Measurements from ENCODE around the gene PYGL. TPM values are rescaled to one million over a fixed set of nuclear protein-coding genes. Genes with fewer than 3 reads are reported as not detected.

Gene PYGL
- total RNA-seq, 2 experiments from 2014 or later, result 1.6 to 1.7 TPM

- Mint-ChIP-seq H3K27me3 (peaks cover 6% of the 10 kb centered on the region), H3K27ac (no peak overlapping the region), H3K9me3 (no peaks in the 10 kb centered on the region), H3K36me3 (ENCODE audit: low read depth) (no peaks in the 10 kb centered on the region), H3K4me1 (ENCODE audit: low read depth) (peaks cover 3% of the 10 kb centered on the region), H3K4me3 (no peak overlapping the region)
- POLR2A ChIA-PET, result no interaction called here
- DNase-seq (no peak), ATAC-seq (no peak)
- TF ChIP-seq CTCF (IDR thresholded peaks at IDR 0.05), result no peak
- CTCF ChIA-PET, result no interaction called here
- intact Hi-C loops (cut with micrococcal nuclease), result no loop called here
Observed at GRCh38 chr14:50935126-50936015, 8.9 kb downstream of the PYGL start.

- peaks cover 9% of the 10 kb centered on the region for H3K27me3 Mint-ChIP-seq
- no peak overlapping the region for H3K4me3 Mint-ChIP-seq
- H3K27ac Mint-ChIP-seq, result no peak overlapping the region
- TF ChIP-seq CTCF (IDR thresholded peaks at IDR 0.05), result no peak
- ATAC-seq (no peak), DNase-seq (no peak)
- ChIA-PET CTCF (no interaction called here), POLR2A (no interaction called here)
- H3K36me3 Mint-ChIP-seq (ENCODE audit: low read depth), result no peaks in the 10 kb centered on the region
- H3K4me1 Mint-ChIP-seq (ENCODE audit: low read depth), result peaks cover 3% of the 10 kb centered on the region
- no peaks in the 10 kb centered on the region for H3K9me3 Mint-ChIP-seq
- intact Hi-C loops (cut with micrococcal nuclease), result no loop called here
Observed at GRCh38 chr14:50932592-50933495, 11.4 kb downstream of the PYGL start.

- POLR2A ChIA-PET, result no interaction called here
- DNase-seq (no peak), ATAC-seq (no peak)
- Mint-ChIP-seq H3K36me3 (ENCODE audit: low read depth) (no peaks in the 10 kb centered on the region), H3K4me3 (no peak overlapping the region), H3K4me1 (ENCODE audit: low read depth) (peaks cover 3% of the 10 kb centered on the region), H3K9me3 (no peaks in the 10 kb centered on the region), H3K27ac (no peak overlapping the region), H3K27me3 (peaks cover 6% of the 10 kb centered on the region)
- CTCF ChIA-PET, result no interaction called here
- TF ChIP-seq CTCF (IDR thresholded peaks at IDR 0.05), result no peak
- intact Hi-C loops (cut with micrococcal nuclease), result no loop called here
Observed at GRCh38 chr14:50932156-50932555, 12.1 kb downstream of the PYGL start.

- Mint-ChIP-seq H3K9me3 (no peaks in the 10 kb centered on the region), H3K27me3 (peaks cover 6% of the 10 kb centered on the region), H3K27ac (no peak overlapping the region), H3K4me3 (no peak overlapping the region), H3K36me3 (ENCODE audit: low read depth) (no peaks in the 10 kb centered on the region), H3K4me1 (ENCODE audit: low read depth) (no peaks in the 10 kb centered on the region)
- TF ChIP-seq CTCF (IDR thresholded peaks at IDR 0.05), result no peak
- ChIA-PET CTCF (no interaction called here), POLR2A (no interaction called here)
- DNase-seq (no peak), ATAC-seq (no peak)
- intact Hi-C loops (cut with micrococcal nuclease), result no loop called here
Observed at GRCh38 chr14:50931559-50931958, 12.7 kb downstream of the PYGL start.

GRCh38 chr14:50929506-50929905, 14.8 kb downstream of the PYGL start:
- no peak for DNase-seq
- Mint-ChIP-seq H3K27me3 (peaks cover 5% of the 10 kb centered on the region), H3K9me3 (no peaks in the 10 kb centered on the region), H3K4me1 (ENCODE audit: low read depth) (no peaks in the 10 kb centered on the region), H3K36me3 (ENCODE audit: low read depth) (no peaks in the 10 kb centered on the region), H3K27ac (no peak overlapping the region), H3K4me3 (no peak overlapping the region)
- ATAC-seq, result no peak
- CTCF ChIA-PET, result no interaction called here
- intact Hi-C loops (cut with micrococcal nuclease), result no loop called here
- POLR2A ChIA-PET, result no interaction called here
- no peak for TF ChIP-seq CTCF (IDR thresholded peaks at IDR 0.05)

Data from activated CD8-positive, alpha-beta T cell treated with anti-CD3 and anti-CD28 coated beads for 36 hours (primary cell).